Measurements from ENCODE around the gene RNF20. TPM values are rescaled to one million over a fixed set of nuclear protein-coding genes. Genes with fewer than 3 reads are reported as not detected.

The RNF20 gene
- total and polyA plus RNA-seq, 2 of the 4 experiments (the other 2 are of a cell fraction): 13.7 to 21.3 TPM

- in situ Hi-C loops (cut with MboI; ENCODE audit: low sequenced_read_pairs) (no loop called here), dilution Hi-C loops (cut with HindIII; ENCODE audit: low sequenced_read_pairs, unreplicated experiment) (no loop called here), intact Hi-C loops (cut with micrococcal nuclease) (no loop called here)
- no peak overlapping the region for H2BK5ac ChIP-seq (ENCODE audit: low read depth, low read length, poor library complexity, severe bottlenecking)
- no peak overlapping the region for H2BK20ac ChIP-seq (ENCODE audit: low read depth, low read length)
- H2AK5ac ChIP-seq (ENCODE audit: low read depth, low read length): no peak overlapping the region
- H3K4me3 ChIP-seq (ENCODE audit: insufficient read depth, low read depth, low read length): no peak overlapping the region
- no peaks in the 10 kb centered on the region for H3K79me1 ChIP-seq (ENCODE audit: low read depth in 1 of 2, low read length in 2 of 2)
- ChIA-PET CTCF (no interaction called here), POLR2A (ENCODE audit: unreplicated experiment) (no interaction called here)
- DNase-seq (no peak), ATAC-seq (ENCODE audit: low read depth) (no peak)
- no peak overlapping the region for H2AK9ac ChIP-seq (replicated peaks; ENCODE audit: low read depth, low read length, poor library complexity)
- H3K14ac ChIP-seq (replicated peaks; ENCODE audit: low read depth, low read length): no peak overlapping the region
- no peak overlapping the region for H4K8ac ChIP-seq (ENCODE audit: low read depth in 2 of 2, low read length in 2 of 2)
- no peak overlapping the region for H3K9ac ChIP-seq (ENCODE audit: low read depth, low read length)
- no peak overlapping the region for H3K4me2 ChIP-seq (ENCODE audit: low read depth, low read length)
- H3K4ac ChIP-seq (ENCODE audit: low read depth, low read length): no peak overlapping the region
- H3K27ac ChIP-seq (ENCODE audit: insufficient read depth, low read length): no peak overlapping the region
- H2AFZ ChIP-seq (replicated peaks; ENCODE audit: low read length, poor library complexity): no peak overlapping the region
- H4K91ac ChIP-seq (ENCODE audit: insufficient read depth, low read depth, low read length): no peak overlapping the region
- no peaks in the 10 kb centered on the region; the same call in 1 of the 2 replicates for H3K9me1 ChIP-seq (ENCODE audit: insufficient read depth, low read length)
- H3K18ac ChIP-seq (ENCODE audit: low read depth, low read length): no peak overlapping the region
- H4K20me1 ChIP-seq (ENCODE audit: insufficient read depth, low read length): no peaks in the 10 kb centered on the region
- H3K9me3 ChIP-seq (ENCODE audit: control insufficient read depth, insufficient read depth, low read length): no peaks in the 10 kb centered on the region
- no peak overlapping the region for H2BK15ac ChIP-seq (ENCODE audit: low read depth, low read length)
- H3K56ac ChIP-seq (ENCODE audit: extremely low read depth, insufficient read depth, low read length): no peak overlapping the region
- H4K5ac ChIP-seq (ENCODE audit: low read depth, low read length): no peak overlapping the region
- TF ChIP-seq MAFK (IDR thresholded peaks at IDR 0.05; ENCODE audit: low read depth, low read length) (no peak), SMC3 (IDR thresholded peaks at IDR 0.05; ENCODE audit: low read depth, low read length) (no peak), CEBPB (IDR thresholded peaks at IDR 0.05; ENCODE audit: low read depth, low read length) (no peak), NFE2L2 (IDR thresholded peaks at IDR 0.05; ENCODE audit: low read depth, low read length) (no peak), MAZ (IDR thresholded peaks at IDR 0.05; ENCODE audit: borderline replicate concordance, low read depth, low read length) (no peak), CHD1 (IDR thresholded peaks at IDR 0.05; ENCODE audit: low read depth, low read length) (no peak)
- TF ChIP-seq, protein P1, sequence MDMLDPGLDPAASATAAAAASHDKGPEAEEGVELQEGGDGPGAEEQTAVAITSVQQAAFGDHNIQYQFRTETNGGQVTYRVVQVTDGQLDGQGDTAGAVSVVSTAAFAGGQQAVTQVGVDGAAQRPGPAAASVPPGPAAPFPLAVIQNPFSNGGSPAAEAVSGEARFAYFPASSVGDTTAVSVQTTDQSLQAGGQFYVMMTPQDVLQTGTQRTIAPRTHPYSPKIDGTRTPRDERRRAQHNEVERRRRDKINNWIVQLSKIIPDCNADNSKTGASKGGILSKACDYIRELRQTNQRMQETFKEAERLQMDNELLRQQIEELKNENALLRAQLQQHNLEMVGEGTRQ (IDR thresholded peaks at IDR 0.05; ENCODE audit: low read depth, low read length): no peak
- TF ChIP-seq, protein P2, sequence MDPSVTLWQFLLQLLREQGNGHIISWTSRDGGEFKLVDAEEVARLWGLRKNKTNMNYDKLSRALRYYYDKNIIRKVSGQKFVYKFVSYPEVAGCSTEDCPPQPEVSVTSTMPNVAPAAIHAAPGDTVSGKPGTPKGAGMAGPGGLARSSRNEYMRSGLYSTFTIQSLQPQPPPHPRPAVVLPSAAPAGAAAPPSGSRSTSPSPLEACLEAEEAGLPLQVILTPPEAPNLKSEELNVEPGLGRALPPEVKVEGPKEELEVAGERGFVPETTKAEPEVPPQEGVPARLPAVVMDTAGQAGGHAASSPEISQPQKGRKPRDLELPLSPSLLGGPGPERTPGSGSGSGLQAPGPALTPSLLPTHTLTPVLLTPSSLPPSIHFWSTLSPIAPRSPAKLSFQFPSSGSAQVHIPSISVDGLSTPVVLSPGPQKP (IDR thresholded peaks at IDR 0.05; ENCODE audit: borderline replicate concordance, low read depth, low read length): no peak
- TF ChIP-seq, protein P3, sequence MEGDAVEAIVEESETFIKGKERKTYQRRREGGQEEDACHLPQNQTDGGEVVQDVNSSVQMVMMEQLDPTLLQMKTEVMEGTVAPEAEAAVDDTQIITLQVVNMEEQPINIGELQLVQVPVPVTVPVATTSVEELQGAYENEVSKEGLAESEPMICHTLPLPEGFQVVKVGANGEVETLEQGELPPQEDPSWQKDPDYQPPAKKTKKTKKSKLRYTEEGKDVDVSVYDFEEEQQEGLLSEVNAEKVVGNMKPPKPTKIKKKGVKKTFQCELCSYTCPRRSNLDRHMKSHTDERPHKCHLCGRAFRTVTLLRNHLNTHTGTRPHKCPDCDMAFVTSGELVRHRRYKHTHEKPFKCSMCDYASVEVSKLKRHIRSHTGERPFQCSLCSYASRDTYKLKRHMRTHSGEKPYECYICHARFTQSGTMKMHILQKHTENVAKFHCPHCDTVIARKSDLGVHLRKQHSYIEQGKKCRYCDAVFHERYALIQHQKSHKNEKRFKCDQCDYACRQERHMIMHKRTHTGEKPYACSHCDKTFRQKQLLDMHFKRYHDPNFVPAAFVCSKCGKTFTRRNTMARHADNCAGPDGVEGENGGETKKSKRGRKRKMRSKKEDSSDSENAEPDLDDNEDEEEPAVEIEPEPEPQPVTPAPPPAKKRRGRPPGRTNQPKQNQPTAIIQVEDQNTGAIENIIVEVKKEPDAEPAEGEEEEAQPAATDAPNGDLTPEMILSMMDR (conservative IDR thresholded peaks at IDR 0.05; ENCODE audit: low read depth, low read length): no peak
- no peaks in the 10 kb centered on the region for H3K27me3 ChIP-seq (ENCODE audit: control insufficient read depth, insufficient read depth, low read length)
- H3K23ac ChIP-seq (ENCODE audit: low read depth, low read length): no peak overlapping the region
- no peaks in the 10 kb centered on the region for H3K36me3 ChIP-seq (ENCODE audit: control insufficient read depth, insufficient read depth, low read length)
- BruUV-seq (replicated peaks): no TSS peak
- no peak overlapping the region for H2BK120ac ChIP-seq (ENCODE audit: low read depth, low read length)
- H3K4me1 ChIP-seq (ENCODE audit: control insufficient read depth, insufficient read depth, low read length): peaks cover 1% of the 10 kb centered on the region; the same call in 1 of the 2 replicates
Measured at GRCh38 chr9:101591787-101592446, 58.3 kb downstream of the RNF20 start.

All from IMR-90 (cell line).